Gastrocnemius medialis (tissue), 4 donors: ENCODE results near the gene PLEKHG4B.

Experiments used
- POLR2A ChIP-seq, 2 donors: fragments of 450-650 bp; IDR thresholded peaks; one replicate each; pipeline ENCODE4 v1.6.1; 2017; ENCODE audit warnings: antibody characterized with exemption in 2 of 2, mild to moderate bottlenecking in 2 of 2, moderate library complexity in 2 of 2
- TF ChIP-seq, protein P1 (sequence below), 5 experiments: fragments of 450-650 bp in 3 of 5; fragments of 200-600 bp in 2 of 5; sonication (generic) in 2 of 5; IDR thresholded peaks in 4 of 5; conservative IDR thresholded peaks in 1 of 5; 1 replicate in 4 of 5; 2 replicates in 1 of 5; pipeline ENCODE4 v1.5.1; 2016 to 2019; ENCODE audit warnings: antibody characterized with exemption in 5 of 5, mild to moderate bottlenecking in 3 of 5, moderate library complexity in 3 of 5

DNA sequence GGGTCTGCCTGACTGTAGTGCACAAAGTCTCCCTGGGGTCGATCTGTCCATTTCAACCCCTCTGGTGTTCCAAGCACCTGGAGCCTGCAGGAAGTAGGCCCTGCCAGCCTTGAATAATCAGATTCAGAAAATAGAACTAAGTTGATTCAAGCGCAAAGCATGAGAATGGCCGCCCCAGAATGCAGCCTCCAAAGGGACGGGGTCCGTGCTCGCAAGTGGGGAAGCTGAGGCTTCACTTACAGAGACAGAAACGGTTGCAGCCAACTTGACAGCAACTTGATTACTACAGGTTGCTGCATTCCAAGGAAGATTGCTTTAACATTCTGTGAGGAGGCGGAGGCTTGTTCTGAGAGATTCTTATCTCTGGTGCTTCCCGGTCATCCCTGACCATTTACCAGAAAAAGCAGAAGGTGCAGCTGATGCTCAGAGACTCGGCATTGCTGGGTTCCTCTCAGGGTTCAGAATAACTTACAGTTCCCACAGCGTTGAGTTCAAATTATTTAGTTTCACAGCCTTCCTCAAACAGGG lies 84.4 kb downstream of the PLEKHG4B start:
- TF ChIP-seq, protein P1, sequence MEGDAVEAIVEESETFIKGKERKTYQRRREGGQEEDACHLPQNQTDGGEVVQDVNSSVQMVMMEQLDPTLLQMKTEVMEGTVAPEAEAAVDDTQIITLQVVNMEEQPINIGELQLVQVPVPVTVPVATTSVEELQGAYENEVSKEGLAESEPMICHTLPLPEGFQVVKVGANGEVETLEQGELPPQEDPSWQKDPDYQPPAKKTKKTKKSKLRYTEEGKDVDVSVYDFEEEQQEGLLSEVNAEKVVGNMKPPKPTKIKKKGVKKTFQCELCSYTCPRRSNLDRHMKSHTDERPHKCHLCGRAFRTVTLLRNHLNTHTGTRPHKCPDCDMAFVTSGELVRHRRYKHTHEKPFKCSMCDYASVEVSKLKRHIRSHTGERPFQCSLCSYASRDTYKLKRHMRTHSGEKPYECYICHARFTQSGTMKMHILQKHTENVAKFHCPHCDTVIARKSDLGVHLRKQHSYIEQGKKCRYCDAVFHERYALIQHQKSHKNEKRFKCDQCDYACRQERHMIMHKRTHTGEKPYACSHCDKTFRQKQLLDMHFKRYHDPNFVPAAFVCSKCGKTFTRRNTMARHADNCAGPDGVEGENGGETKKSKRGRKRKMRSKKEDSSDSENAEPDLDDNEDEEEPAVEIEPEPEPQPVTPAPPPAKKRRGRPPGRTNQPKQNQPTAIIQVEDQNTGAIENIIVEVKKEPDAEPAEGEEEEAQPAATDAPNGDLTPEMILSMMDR (IDR thresholded peaks at IDR 0.05 in 4 of 5, conservative IDR thresholded peaks at IDR 0.05 in 1 of 5) = no peak
- TF ChIP-seq POLR2A (IDR thresholded peaks at IDR 0.05) = no peak
